NK-92 treated with Interleukin-12 subunit alpha and Interleukin-12 subunit beta, amount 100 ng/mL, for 24 hours (cell line): ENCODE measurements around the gene PJA1.

Experiments
- DNase-seq: peaks from one replicate; lab custom pipeline; 2025; lab: John Stamatoyannopoulos, UW

Gene PJA1

GRCh38 chrX:69142788-69143469, 22.3 kb downstream of the PJA1 start:
- DNase-seq, result no peak

- no peak for DNase-seq
Observed at GRCh38 chrX:69140837-69141236, 24.4 kb downstream of the PJA1 start.

- no peak for DNase-seq
Observed at GRCh38 chrX:69139516-69139915, 25.7 kb downstream of the PJA1 start.

- no peak for DNase-seq
Observed at GRCh38 chrX:69138512-69138911, 26.7 kb downstream of the PJA1 start.

GRCh38 chrX:69138118-69138390, 27.2 kb downstream of the PJA1 start:
- no peak for DNase-seq

GRCh38 chrX:69137371-69138117, 27.7 kb downstream of the PJA1 start:
- DNase-seq, result no peak

GRCh38 chrX:69136546-69137331, 28.5 kb downstream of the PJA1 start:
- no peak for DNase-seq

GRCh38 chrX:69133921-69134542, 31.2 kb downstream of the PJA1 start:
- no peak for DNase-seq

- DNase-seq, result no peak
Observed at GRCh38 chrX:69131886-69132285, 33.4 kb downstream of the PJA1 start.

- no peak for DNase-seq
Observed at GRCh38 chrX:69130439-69130838, 34.8 kb downstream of the PJA1 start.

- DNase-seq, result no peak
Observed at GRCh38 chrX:69128588-69128987, 36.7 kb downstream of the PJA1 start.

- DNase-seq, result no peak
Observed at GRCh38 chrX:69127466-69127865, 37.8 kb downstream of the PJA1 start.

- no peak for DNase-seq
Observed at GRCh38 chrX:69126642-69127041, 38.6 kb downstream of the PJA1 start.

GRCh38 chrX:69125094-69125493, 40.2 kb downstream of the PJA1 start:
- no peak for DNase-seq

- DNase-seq, result no peak
Observed at GRCh38 chrX:69124108-69124507, 41.1 kb downstream of the PJA1 start.

- no peak for DNase-seq
Observed at GRCh38 chrX:69123481-69123880, 41.8 kb downstream of the PJA1 start.

- DNase-seq, result no peak
Observed at GRCh38 chrX:69121321-69122000, 43.8 kb downstream of the PJA1 start.

GRCh38 chrX:69120476-69120875, 44.8 kb downstream of the PJA1 start:
- DNase-seq, result no peak

- DNase-seq, result no peak
Observed at GRCh38 chrX:69119122-69119521, 46.1 kb downstream of the PJA1 start.

GRCh38 chrX:69117876-69118526, 47.3 kb downstream of the PJA1 start:
- no peak for DNase-seq

GRCh38 chrX:69116077-69116476, 49.2 kb downstream of the PJA1 start:
- no peak for DNase-seq

GRCh38 chrX:69113723-69114122, 51.5 kb downstream of the PJA1 start:
- DNase-seq, result no peak
